Tibial artery (tissue), 4 donors: ENCODE data around the gene ARL8A.

Experiments
- DNase-seq, 2 donors: peaks; one replicate each; pipeline ENCODE4 v3.0.0-alpha.2; 2019
- H3K27ac ChIP-seq, 2 donors: fragments of 200-600 bp; sonication (generic) in 1 of 2; 1 replicate in 1 of 2; 2 replicates in 1 of 2; pipeline ENCODE4 v1.5.1; 2018 to 2019; ENCODE audit warnings: mild to moderate bottlenecking in 1 of 2
- H3K27me3 ChIP-seq, 2 donors: fragments of 200-600 bp; sonication (generic) in 1 of 2; one replicate each; pipeline versions ENCODE4 v1.5.1 to v1.6.0; 2016 to 2019
- H3K36me3 ChIP-seq, 3 donors: fragments of 200-600 bp; sonication (generic) in 2 of 3; one replicate each; pipeline ENCODE4 v1.5.1; 2016 to 2019; ENCODE audit warnings: mild to moderate bottlenecking in 2 of 3
- H3K4me1 ChIP-seq, 4 donors: fragments of 200-600 bp; sonication (generic) in 2 of 4; 1 replicate in 3 of 4; 2 replicates in 1 of 4; pipeline ENCODE4 v1.5.1; 2016 to 2019
- H3K4me3 ChIP-seq, 2 donors: fragments of 200-600 bp; sonication (generic) in 1 of 2; 1 replicate in 1 of 2; 2 replicates in 1 of 2; pipeline ENCODE4 v1.5.1; 2018 to 2019; ENCODE audit warnings: mild to moderate bottlenecking in 2 of 2
- H3K9me3 ChIP-seq, 3 donors: fragments of 200-600 bp; sonication (generic) in 1 of 3; one replicate each; pipeline ENCODE4 v1.5.1; 2016 to 2019
- intact Hi-C: fragments of 100-400 bp; cut with DNase I; formaldehyde crosslinking; loops from one replicate; pipeline ENCODE4 v1.15.0; 2023; ENCODE audit warnings: low total_unique reads
- TF ChIP-seq, protein P1 (sequence below), 2 experiments: fragments of 200-600 bp in 1 of 2; fragments of 450-650 bp in 1 of 2; IDR thresholded peaks; one replicate each; pipeline ENCODE4 v1.5.1; 2017 to 2019; ENCODE audit warnings: antibody characterized with exemption in 2 of 2, mild to moderate bottlenecking in 1 of 2, moderate library complexity in 1 of 2

Gene ARL8A

DNA sequence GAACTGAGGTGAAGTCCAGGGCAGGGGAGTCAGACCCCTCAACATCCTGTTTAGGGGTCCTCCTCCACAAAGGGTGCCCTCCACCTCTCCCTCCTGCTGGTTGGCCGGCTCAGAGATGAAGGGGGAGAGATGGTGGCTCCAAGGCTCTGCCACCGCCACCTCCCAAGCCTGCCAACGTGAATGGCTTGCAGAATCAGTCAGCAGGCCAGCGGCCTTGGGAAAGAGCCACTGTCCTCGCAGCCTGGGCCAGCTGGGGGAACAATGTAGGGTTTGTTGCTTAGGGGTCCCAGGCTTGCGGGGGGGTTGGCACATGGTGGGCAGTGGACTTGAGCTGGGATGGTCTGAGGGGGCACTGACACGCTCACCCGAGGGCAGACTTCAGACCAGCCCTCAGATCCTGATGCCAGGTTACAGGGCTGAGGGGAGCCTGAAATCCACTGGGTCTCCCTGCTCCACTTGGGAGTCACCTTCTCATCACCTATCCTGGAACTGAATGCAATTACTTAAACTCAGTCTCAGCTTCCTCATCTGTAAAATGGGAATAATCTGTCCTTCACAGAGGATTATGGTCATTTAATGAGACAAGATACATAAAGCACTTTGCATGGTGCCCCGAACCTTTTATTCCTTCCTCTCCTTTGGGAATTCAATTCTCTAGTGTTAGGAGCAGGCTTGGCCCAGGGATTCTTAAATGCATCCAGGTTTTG is 13.6 kb downstream of the ARL8A start:
- TF ChIP-seq, protein P1, sequence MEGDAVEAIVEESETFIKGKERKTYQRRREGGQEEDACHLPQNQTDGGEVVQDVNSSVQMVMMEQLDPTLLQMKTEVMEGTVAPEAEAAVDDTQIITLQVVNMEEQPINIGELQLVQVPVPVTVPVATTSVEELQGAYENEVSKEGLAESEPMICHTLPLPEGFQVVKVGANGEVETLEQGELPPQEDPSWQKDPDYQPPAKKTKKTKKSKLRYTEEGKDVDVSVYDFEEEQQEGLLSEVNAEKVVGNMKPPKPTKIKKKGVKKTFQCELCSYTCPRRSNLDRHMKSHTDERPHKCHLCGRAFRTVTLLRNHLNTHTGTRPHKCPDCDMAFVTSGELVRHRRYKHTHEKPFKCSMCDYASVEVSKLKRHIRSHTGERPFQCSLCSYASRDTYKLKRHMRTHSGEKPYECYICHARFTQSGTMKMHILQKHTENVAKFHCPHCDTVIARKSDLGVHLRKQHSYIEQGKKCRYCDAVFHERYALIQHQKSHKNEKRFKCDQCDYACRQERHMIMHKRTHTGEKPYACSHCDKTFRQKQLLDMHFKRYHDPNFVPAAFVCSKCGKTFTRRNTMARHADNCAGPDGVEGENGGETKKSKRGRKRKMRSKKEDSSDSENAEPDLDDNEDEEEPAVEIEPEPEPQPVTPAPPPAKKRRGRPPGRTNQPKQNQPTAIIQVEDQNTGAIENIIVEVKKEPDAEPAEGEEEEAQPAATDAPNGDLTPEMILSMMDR (IDR thresholded peaks at IDR 0.05): no peak
- H3K27ac ChIP-seq: peak overlapping the region; percentile 82 to 85
- no peaks in the 10 kb centered on the region for H3K27me3 ChIP-seq
- intact Hi-C loops: no loop called here
- no peak overlapping the region for H3K4me3 ChIP-seq
- no peaks in the 10 kb centered on the region for H3K9me3 ChIP-seq
- peaks cover 15 to 30% (median 23%) of the 10 kb centered on the region in 3 donors for H3K36me3 ChIP-seq
- peaks cover 0 to 60% (median 40%) of the 10 kb centered on the region in 4 donors for H3K4me1 ChIP-seq
- DNase-seq: no peak

DNA sequence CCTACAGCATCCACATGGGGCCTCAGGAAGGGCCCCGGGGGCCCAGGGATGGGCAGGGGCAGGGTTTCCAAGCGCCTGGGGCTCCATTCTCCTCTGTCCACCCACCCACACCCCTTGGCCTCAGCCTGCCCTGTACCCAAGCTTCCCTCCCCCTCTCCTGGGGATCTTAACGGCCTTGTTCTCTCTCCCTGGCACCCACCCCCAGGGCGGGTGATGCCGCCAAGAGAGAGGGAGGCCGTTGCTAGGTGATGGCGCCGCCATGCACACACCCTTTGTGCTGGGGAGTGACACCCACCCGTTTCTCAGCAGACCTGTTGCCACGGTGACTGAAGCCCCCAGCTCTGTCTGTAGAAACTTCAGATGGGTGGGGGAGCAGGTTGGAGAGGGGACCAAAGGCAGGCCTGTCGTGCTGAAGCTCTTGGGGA is 14.2 kb downstream of the ARL8A start:
- no peak for DNase-seq
- no peaks in the 10 kb centered on the region for H3K27me3 ChIP-seq
- TF ChIP-seq, protein P1 (IDR thresholded peaks at IDR 0.05): no peak
- peaks cover 15 to 23% (median 17%) of the 10 kb centered on the region in 3 donors for H3K36me3 ChIP-seq
- no peaks in the 10 kb centered on the region for H3K9me3 ChIP-seq
- H3K4me3 ChIP-seq: no peak overlapping the region
- H3K27ac ChIP-seq: peak overlapping the region; percentile 82 to 85
- H3K4me1 ChIP-seq: peaks cover 0 to 54% (median 40%) of the 10 kb centered on the region in 4 donors
- intact Hi-C loops: no loop called here

DNA sequence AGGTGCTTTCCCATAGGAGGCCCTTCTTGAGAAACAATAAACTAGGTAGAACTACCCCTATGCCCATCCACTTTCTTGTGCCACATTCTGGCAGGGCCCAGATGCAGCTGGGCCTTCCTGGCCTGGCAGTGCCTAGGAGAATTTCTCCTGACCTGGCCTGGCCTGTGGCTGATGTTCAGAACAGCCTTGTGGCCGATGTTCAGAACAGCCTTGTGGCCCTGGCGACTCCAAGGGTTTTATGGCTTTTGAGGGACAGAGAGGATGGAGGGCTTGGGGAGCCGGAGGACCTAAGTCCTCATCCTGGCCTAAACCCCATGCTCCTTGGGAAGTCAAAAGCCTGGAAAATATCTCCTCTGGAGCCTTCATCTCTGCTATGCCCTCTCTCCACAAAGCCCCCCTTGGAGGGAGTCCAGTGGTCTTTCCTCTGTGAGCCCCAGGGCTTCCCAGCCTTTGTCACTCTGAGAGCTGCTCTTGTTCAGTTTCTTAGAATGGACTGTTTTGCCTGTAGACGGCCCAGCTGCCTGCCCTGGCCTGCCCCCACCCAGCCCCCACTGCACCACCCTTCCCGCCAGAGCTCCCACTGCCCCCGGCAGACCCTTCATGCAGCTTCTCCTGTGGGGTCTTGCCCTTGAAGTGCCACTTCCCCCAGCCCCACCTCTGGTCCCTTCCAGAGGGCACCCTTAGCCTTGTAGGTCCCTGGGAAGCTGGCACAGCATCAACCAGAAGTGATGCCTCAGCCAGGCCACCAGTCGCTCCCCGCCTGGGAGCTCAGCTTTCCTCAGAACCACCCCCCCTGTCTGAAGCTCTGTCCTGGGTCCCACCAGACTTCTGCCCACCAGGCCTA is 14.9 kb downstream of the ARL8A start:
- H3K27me3 ChIP-seq: no peaks in the 10 kb centered on the region
- no peak overlapping the region for H3K4me3 ChIP-seq
- DNase-seq: no peak
- intact Hi-C loops: no loop called here
- peak overlapping the region; percentile 82 to 85 for H3K27ac ChIP-seq
- TF ChIP-seq, protein P1 (IDR thresholded peaks at IDR 0.05): no peak
- peaks cover 0 to 50% (median 40%) of the 10 kb centered on the region in 4 donors for H3K4me1 ChIP-seq
- no peaks in the 10 kb centered on the region for H3K9me3 ChIP-seq
- H3K36me3 ChIP-seq: peaks cover 13 to 17% (median 13%) of the 10 kb centered on the region in 3 donors

DNA sequence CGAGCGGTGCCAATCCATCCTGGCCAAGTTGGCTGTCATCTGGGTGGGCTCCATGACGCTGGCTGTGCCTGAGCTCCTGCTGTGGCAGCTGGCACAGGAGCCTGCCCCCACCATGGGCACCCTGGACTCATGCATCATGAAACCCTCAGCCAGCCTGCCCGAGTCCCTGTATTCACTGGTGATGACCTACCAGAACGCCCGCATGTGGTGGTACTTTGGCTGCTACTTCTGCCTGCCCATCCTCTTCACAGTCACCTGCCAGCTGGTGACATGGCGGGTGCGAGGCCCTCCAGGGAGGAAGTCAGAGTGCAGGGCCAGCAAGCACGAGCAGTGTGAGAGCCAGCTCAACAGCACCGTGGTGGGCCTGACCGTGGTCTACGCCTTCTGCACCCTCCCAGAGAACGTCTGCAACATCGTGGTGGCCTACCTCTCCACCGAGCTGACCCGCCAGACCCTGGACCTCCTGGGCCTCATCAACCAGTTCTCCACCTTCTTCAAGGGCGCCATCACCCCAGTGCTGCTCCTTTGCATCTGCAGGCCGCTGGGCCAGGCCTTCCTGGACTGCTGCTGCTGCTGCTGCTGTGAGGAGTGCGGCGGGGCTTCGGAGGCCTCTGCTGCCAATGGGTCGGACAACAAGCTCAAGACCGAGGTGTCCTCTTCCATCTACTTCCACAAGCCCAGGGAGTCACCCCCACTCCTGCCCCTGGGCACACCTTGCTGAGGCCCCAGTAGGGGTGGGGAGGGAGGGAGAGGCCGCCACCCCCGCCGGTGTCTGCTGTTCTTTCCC is 16.5 kb downstream of the ARL8A start:
- Histone ChIP-seq H3K4me3 (no peak overlapping the region), H3K36me3 (peaks cover 0 to under 1% (median 0%) of the 10 kb centered on the region in 3 donors), H3K27ac (no peak overlapping the region), H3K27me3 (no peaks in the 10 kb centered on the region), H3K4me1 (peaks cover 0 to 35% (median 31%) of the 10 kb centered on the region in 4 donors), H3K9me3 (no peaks in the 10 kb centered on the region)
- intact Hi-C loops: no loop called here
- TF ChIP-seq, protein P1 (IDR thresholded peaks at IDR 0.05): no peak
- DNase-seq: no peak

DNA sequence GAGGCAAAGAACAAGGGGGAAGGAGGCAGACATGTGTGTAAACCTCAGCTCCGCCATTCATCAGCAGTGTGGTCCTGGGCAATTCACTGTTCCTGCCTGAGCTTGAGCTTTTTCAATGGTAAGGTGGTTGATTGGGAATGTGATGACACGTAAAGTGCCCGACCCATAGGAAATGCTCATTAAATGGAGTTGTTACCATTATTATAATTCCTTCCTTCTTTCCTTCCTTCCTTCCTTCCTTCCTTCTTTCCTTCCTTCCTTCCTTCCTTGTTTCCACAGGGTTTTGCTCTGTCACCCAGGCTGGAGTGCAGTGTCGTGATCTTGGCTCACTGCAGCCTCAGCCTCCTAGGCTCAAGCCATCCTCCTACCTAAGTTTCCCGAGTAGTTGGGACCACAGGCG is 17.5 kb downstream of the ARL8A start:
- H3K27me3 ChIP-seq: no peaks in the 10 kb centered on the region
- no peak for DNase-seq
- intact Hi-C loops: no loop called here
- no peaks in the 10 kb centered on the region for H3K9me3 ChIP-seq
- TF ChIP-seq, protein P1 (IDR thresholded peaks at IDR 0.05): no peak
- H3K4me3 ChIP-seq: no peak overlapping the region
- H3K36me3 ChIP-seq: no peaks in the 10 kb centered on the region
- no peak overlapping the region for H3K27ac ChIP-seq
- H3K4me1 ChIP-seq: peaks cover 0 to 33% (median 21%) of the 10 kb centered on the region in 4 donors
